ENCODE results near the gene BTLA.
"Not testable (repeated sequence)": the region's sequence is repeated elsewhere in the genome, so short reads cannot be mapped to it uniquely, and the experiment has no call there.

The BTLA gene

GRCh38 chr3:112498914-112499711, at the start of gene BTLA:
BTLA (minus strand) TSS chr3:112499472; CDS start chr3:112499358, 114 bp downstream.
- DNase-seq, result no peak

- no peak for DNase-seq
Observed at GRCh38 chr3:112546216-112546759, 47.0 kb upstream of the BTLA start.

GRCh38 chr3:112539825-112540650, 40.8 kb upstream of the BTLA start:
- no peak for DNase-seq

- peak; percentile 44 for DNase-seq
Observed at GRCh38 chr3:112531358-112531781, 32.1 kb upstream of the BTLA start.

- no peak for DNase-seq
Observed at GRCh38 chr3:112530573-112530972, 31.3 kb upstream of the BTLA start.

- DNase-seq, result not testable (repeated sequence)
Observed at GRCh38 chr3:112524127-112524526, 24.9 kb upstream of the BTLA start.

- peak; percentile 59 for DNase-seq
Observed at GRCh38 chr3:112519424-112520001, 20.2 kb upstream of the BTLA start.

GRCh38 chr3:112518970-112519369, 19.7 kb upstream of the BTLA start:
- not testable (repeated sequence) for DNase-seq

- DNase-seq, result no peak
Observed at GRCh38 chr3:112514527-112515128, 15.4 kb upstream of the BTLA start.

GRCh38 chr3:112512320-112512719, 13.0 kb upstream of the BTLA start:
- no peak for DNase-seq

- no peak for DNase-seq
Observed at GRCh38 chr3:112508860-112509259, 9.6 kb upstream of the BTLA start.

GRCh38 chr3:112508261-112508660, 9.0 kb upstream of the BTLA start:
- no peak for DNase-seq

- DNase-seq, result no peak
Observed at GRCh38 chr3:112505907-112506306, 6.6 kb upstream of the BTLA start.

GRCh38 chr3:112504123-112504522, 4.9 kb upstream of the BTLA start:
- DNase-seq, result no peak

- DNase-seq, result no peak
Observed at GRCh38 chr3:112503304-112503972, 4.2 kb upstream of the BTLA start.

- no peak for DNase-seq
Observed at GRCh38 chr3:112500621-112501020, 1.3 kb upstream of the BTLA start.

- DNase-seq, result no peak
Observed at GRCh38 chr3:112497897-112498548, 1.2 kb downstream of the BTLA start.

- no peak for DNase-seq
Observed at GRCh38 chr3:112496366-112497067, 2.8 kb downstream of the BTLA start.

- DNase-seq, result not testable (repeated sequence)
Observed at GRCh38 chr3:112494448-112494767, 4.9 kb downstream of the BTLA start.

- DNase-seq, result no peak
Observed at GRCh38 chr3:112492124-112492523, 7.1 kb downstream of the BTLA start.

- DNase-seq, result no peak
Observed at GRCh38 chr3:112491373-112491772, 7.9 kb downstream of the BTLA start.

Data from midbrain (tissue), 1 donor.